HG03442 (cell line): ENCODE data around the gene JMJD1C.
A peak's percentile ranks its signal among the peaks of the same experiment; 100 is the strongest.

Source experiments
- ATAC-seq: cut with Tn5 transposase; IDR thresholded peaks from one replicate; pipeline ENCODE4 v1.9.1; 2021; ENCODE audit warnings: mild to moderate bottlenecking, moderate library complexity; ENCODE audit not compliant: unreplicated experiment

The JMJD1C gene

DNA sequence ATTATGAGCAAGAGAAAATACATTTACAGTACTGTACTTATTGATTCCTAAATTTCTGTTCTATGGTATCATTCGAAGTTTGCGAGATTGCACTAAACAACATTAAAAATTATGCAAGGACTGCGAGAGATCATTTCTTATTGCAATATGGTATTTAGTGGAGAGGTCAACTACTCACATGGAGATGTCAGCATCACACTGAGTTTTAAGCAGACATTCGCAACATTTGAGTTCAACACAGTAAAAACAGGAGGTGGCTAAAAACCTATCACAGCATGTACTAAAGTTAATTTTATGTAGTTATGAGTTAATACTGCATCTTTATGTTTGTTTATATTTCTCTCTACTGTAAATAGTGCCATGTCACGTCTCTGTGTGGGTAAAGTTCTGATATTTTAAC is 53.5 kb downstream of the JMJD1C start:
- ATAC-seq: no peak

DNA sequence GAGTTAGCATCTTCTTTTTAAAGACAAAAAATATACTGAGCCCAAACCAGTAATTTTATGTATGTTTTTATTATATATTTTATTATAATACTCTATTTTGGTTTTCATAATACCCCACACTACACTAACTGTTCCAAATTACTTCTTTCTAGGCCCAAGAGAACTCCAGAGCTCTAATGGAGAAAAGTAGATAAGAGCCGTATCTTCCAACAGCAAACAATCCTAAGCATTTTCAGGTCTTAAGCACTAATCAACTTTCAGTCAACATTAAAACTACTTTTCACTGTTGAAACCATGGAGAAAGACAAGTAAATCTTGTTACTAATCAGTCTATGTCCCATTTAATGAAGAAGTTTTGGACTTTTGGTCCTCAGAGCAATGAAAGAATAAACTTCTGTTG is 55.1 kb downstream of the JMJD1C start:
- ATAC-seq: no peak

DNA sequence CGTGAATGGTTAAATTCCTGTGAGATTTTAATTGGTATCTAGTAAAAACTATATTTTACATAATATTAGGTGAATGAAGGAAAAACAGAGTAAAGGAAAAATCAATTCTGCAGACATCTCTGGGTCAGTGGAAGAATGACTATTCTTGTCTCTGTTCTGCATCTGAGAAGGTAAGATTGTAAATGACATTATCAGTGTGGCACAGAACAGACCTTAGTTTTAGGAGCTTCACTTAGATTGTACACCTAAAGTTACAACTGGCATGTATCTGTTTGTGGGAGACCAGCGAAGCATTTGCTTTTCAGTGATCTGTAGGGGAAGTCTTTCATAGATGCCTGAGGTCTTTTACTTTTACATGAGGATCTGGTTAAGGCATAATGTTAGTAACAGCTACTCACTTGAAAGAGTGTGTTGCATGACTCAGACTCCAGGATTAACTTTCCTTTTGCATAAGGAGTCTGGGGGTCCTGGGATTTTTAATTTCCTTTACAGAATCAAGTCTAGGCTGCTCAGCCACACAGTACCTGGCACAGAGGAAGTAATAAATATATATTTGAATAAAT is 56.2 kb downstream of the JMJD1C start:
- ATAC-seq: no peak

DNA sequence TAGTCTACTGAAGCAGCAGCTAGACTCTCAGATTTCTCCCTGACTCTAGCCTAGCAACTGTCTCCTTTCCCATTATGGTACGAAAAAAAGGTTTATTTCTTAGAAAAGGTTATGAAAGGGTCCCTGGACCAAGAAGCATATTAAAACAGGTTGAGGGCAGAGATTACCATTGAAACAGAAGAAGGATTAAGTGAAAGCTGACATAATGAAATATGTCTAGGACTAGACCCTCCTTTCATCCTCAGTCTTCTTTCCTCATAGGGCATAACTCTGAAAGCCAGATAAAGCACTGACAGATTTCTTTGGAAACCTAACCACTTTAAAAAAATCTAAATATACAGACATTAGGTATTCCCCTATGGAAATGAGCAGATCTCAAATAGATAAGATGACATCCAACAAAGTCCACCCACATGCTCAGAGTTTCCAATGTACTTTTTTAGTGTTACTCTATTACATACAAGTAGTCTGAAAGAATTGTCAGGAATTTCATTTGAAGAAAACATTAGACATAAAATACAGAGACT is 58.6 kb downstream of the JMJD1C start:
- no peak for ATAC-seq

DNA sequence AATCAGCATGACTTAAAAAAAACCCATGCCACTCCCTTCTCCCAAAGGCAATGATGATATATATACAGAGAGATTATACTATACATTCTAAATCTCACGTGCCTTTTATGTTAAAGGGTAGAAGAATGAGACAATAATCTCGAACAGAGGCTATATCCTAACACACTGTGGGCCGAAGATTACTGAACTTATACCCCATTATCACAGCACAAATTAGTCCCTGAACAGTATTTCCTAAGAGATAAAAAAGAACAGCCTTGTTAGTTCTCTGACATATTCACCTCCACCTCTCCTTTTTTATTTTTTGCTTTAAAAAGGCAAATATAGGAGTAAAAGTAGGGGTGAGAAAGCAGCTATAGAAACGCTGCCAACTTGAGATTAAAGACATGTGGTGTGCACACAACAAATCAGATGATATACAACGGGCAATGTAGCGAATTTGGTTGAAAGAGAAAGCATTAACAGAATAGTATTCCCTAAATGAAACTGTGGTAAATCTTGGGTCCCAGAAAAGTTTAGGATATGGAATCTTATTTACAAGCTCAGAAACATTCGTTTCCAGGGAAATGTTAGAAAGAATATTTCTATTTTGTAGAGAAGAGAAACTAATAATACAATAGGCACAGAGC is 69.5 kb downstream of the JMJD1C start:
- no peak for ATAC-seq

DNA sequence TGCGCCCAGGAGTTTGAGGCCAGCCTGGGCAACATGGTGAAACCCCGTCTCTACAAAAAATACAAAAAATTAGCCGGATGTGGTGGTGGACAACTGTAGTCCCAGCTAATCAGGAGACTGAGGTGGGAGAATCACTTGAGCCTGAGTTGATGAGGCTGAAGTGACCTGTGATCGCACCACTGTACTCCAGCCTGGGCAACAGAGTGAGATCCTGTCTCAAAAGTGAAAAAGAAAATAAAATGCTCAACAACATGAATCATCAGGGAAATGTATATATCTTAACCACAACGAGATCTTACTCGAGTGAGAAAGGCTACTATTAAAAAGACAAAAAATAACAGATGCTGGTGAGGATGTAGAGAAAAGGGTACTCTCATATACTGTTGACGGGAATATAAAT is 72.7 kb downstream of the JMJD1C start:
- ATAC-seq: no peak

DNA sequence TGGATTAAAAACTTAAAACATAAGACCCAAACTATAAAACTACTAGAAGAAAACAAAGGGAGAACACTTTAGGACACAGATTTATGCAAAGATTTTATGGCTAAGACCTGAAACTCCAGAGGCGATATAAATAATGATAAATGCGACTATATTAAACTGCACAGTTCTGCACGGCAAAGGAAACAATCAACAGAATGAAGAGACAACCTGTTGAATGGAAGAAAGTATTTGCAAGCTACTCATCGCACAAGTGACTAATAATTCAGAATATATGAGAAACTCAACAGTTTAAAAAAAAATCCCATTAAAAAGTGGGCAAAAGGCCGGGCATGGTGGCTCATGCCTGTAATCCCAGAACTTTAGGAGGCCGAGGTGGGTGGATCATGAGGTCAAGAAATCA is 73.6 kb downstream of the JMJD1C start:
- ATAC-seq: no peak

DNA sequence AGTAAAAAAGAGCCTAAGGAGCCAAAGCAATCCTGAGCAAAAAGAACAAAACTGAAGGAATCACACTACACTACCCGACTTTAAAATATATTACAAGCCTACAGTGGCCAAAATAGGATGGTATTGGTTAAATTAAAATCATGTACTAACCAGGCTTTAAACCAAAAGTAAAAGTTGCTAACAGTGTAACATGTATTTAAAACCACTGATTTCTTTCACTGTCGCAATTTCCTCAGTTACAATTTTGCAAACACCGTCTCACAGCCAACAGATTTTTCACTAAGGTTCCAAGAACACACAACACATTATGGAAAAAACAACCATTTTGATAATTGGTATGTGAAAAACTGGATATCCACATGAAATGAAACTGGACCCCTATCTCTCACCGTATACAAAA is 74.0 kb downstream of the JMJD1C start:
- ATAC-seq: no peak

DNA sequence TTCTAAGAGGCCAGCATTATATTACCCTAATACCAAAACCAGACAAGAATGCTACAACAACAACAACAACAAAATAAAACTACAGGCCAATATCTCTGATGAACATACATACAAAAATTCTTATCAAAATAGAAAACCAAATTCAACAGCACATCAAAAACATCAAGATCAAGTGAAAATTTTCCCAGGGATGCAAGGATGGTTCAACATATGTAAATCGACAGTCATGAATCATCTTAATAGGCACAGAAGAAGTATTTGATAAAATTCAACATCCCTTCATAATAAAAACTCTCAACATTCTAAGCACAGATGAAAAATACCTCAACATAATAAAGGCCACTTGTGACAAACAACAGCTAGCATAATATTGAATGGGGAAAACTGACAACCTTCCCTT is 75.3 kb downstream of the JMJD1C start:
- no peak for ATAC-seq

DNA sequence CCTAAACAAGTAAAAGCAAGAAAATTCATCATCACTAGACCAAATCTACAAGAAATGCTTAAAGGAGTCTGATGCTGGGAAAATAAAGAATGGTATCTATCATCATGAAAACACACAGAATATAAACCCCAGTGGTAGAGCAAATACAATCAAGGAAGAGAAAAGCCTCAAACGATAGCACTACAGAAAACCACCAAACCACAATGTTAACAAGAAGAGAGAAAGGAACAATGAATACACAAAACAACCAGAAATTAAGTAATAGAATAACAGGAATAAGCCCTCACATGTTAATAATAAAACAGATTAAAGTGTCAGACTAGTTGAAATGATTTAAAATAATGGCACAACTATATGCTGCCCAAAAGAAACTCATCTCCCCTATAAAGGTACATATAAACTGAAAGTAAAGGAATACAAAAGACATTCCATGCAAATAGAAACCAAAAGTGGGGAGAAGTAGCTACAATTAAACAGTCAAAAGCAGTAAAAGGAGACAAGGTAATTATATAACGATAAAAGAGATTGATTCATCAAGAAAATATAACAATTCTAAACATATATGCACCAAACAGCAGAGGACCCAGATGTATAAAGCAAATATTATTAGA is 77.3 kb downstream of the JMJD1C start:
- ATAC-seq: no peak

DNA sequence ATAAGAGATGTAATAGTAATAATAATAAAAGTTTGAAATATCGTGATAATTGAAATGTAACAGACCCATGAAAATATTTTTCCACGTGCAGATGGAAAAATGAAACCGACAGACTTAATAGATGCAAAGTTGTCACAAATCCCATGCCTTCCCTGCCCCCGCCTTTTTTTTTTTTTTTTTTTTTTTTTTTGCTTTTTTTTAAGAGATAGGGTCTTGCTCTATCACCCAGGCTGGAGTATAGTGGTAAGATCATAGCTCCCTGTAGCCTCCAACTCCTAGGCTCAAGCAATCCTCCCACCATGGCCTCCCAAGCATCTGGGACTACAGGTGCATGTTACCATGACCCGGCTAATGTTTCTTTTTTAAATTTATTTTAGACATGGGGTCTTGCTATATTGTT is 80.5 kb downstream of the JMJD1C start:
- ATAC-seq: no peak

DNA sequence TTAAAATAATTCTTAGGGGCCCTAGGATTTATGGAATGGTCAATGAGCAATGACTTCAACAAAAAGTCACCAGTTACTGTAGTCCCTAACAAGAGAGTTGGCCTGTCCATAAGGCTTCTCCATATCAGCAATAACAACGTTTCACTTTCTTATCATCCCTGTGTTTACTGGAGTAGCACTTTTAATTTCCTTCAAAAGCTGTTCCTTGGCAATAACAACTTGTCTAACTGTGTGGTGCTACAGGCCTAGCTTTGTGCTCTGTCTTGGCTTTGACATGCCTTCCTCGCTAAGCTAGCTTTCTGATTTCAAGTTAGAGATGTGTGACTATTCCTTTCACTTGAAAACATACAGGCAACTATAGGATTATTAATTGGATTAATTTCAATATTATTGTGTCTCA is 81.1 kb downstream of the JMJD1C start:
- no peak for ATAC-seq

DNA sequence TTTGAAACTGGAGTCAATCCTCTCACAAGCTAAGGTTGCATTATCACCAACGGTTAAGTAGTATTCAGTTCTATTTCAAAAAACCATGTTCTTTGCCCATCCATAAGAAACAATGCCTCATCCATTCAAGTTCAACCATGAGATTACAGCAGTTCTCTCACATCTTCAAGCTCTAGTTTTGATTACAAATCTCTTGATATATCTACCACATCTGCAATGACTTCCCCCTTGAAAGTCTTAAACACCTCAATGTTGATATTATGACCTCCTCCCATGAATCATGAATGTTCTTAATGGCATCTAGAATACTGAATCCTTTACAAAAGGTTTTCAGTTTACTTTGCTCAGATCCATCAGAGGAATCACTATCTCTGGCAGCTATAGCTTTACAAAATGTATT is 81.8 kb downstream of the JMJD1C start:
- no peak for ATAC-seq

DNA sequence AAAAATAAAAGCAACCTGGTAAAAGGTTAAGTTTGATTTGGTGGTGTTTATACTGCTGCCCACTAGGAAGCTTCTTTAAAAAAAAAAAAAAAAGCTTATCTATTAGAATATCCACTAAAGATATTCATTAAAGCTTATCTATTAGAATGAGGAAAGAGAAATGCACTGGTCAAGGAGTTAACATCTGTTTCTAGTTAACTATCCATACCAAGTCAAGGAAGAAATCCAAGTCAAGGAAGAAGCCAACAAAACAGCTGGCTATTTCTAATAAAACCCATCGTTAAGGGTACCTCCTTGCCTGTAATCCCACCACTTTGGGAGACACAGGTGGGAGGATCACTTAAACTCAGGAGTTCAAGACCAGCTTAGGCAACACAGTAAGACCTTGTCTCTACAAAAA is 82.6 kb downstream of the JMJD1C start:
- no peak for ATAC-seq

DNA sequence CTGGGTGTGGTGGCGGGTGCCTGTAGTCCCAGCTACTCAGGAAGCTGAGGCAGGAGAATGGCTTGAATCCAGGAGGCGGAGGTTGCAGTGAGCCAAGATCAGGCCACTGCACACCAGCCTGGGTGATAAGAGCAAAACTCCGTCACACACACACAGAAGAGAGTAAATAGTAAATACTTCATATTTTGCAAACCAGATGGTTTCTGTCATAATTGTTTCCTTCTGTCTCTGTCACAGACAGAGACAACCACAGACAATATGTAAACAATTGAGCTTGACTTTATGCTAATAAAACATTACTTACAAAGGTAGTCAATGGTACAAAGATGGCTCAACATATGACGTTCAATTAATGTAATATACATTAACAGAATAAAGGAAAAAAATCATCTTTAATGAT is 83.7 kb downstream of the JMJD1C start:
- ATAC-seq: no peak

DNA sequence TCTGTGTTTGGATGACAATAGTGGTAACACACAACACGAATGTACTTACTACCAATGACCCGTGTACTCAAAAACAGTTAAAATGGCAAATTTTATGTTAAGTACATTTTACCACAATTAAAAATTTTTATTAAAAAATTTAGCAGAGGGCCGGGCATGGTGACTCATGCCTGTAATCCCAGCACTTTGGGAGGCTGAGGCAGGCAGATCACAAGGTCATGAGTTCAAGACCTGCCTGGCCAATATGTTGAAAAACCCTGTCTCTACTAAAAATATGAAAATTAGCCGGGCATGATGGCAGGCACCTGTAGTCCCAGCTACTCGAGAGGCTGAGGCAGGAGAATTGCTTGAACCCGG is 88.5 kb downstream of the JMJD1C start:
- peak; percentile 4 for ATAC-seq

DNA sequence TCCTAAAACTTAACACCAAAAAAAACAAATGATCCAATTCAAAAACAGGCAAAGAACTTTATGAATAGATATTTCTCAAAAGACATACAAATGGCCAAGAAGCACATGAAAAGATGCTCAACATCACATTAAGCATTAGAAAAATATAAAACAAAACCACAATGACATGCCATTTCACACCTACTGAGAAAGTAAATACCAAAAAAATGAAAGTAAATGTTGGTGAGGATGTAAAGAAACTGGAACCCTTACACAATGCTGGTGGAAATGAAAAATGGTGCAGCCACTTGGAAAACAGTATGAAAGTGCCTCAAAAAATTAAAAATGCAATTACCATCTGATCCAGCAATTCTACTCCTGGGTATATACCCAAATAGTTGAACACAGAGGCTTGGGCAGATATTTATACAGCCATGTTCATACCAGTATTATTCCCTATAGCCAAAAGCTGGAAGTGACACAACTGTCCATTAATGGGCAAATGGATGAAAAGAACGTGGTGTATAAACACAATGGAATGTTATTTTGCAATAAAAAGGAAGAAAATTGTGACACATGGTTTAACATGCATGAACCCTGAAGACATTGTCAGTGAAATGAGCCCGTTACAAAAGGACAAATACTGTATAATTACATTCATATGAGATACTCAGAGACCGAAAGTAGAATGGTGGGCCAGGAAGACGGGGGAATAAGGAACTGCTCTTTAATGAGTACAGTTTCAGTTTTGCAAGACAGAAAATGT is 89.0 kb downstream of the JMJD1C start:
- ATAC-seq: peak; percentile 98

DNA sequence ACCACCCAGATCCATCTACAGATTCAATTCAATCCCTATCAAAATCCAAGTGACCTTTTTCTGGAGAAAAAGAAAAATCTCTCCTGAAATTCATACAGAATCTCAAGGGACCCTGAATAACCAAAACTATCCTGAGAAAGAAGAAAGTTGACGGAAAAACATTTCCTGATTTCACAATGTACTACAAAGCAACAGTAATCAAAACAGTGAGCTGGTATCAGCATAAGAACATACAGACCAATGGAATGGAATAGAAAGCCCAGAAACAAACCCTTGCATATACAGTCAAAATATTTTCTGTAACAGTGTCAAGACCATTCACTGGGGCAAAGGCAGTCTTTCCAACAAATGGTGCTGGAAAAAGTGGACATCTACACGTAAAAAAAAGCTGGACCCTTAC is 89.9 kb downstream of the JMJD1C start:
- ATAC-seq: no peak

DNA sequence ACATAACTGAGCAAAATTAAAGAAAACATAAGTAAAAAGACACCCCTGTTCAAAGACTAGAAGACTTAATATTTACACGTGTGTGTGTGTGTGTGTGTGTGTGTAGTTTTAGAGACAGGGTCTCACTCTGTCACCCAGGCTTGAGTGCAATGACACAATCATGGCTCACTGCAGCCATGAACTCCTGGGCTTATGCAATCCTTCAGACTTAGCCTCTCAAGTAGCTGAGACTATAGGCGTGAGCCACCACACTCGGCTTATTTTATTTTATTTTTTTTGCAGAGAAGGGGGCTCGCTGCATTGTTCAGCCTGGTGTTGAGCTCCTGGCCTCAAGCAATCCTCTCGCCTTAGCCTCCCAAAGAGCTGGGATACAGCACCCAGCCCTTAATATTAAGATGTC is 90.3 kb downstream of the JMJD1C start:
- no peak for ATAC-seq

DNA sequence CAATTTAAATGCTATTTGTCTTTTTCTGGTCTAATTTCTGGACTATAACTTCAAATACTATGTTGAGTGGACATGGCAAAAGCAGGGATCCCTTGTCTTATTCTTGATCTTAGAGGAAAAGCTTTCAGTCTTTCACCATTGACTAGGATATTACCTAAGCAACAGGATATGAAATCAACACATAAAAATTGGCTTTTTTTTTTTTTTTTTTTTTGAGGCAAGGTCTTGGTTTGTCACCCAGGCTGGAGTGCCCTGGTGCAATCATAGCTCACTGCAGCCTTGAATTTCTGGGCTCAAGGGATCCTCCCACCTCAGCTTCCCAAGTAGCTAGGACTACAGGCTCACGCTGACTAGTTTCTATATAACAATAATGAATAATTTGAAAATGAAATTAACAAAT is 90.8 kb downstream of the JMJD1C start:
- no peak for ATAC-seq

DNA sequence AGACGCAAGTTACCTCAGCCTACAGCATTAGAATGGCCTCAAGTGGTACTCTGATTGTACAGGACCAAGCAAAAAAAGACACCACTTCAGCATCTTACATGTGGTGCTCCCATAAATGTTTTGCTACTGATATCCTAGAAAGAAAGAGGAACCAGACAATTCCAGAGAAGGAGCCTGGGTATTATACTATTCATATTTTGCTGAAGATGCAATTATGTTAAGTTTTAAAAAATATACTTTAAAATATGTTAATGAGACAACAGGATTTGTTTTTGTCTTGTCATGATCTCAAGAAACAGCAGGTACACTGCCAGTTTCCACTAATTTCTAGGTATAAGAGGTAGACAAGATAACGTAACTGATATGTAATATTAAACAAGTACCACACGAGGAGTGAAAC is 92.6 kb downstream of the JMJD1C start:
- no peak for ATAC-seq

DNA sequence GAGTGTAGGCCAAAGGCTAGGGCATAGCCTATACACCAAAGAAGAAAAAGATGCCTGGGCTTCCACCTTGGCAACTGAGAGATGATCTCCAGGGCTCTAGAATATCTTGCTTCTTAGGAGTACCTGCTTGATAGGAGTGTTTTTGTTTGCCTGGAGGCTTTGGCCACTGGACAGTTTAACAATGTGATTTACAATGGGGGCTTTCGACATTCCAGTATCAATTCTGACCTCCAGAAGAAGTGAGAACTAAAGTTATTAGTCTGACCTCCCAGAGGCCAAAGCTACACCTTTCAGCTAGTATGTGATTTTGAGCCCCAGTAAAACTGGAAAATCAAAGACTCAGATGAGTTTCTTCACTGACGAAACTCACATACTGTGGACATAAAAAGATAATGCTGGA is 96.1 kb downstream of the JMJD1C start:
- no peak for ATAC-seq
